HepG2 (cell line): ENCODE results near the gene LHPP. TPM values are rescaled to one million over a fixed set of nuclear protein-coding genes. Genes with fewer than 3 reads are reported as not detected.

Experiments used
- ATAC-seq: fragments of 200-7000 bp; cut with Tn5 transposase; 3 replicates; pipeline ENCODE4 v1.9.1; 2020; ENCODE audit warnings: mild to moderate bottlenecking, moderate library complexity
- BruUV-seq: library from RNA; stranded (reverse); fragments of 400-500 nt; replicated peaks from 2 replicates; lab custom pipeline; 2021; lab: Mats Ljungman, UMichigan
- CTCF ChIA-PET: fragments of 300-600 bp; formaldehyde crosslinking; extraction: SDS; loops from one replicate; lab custom pipeline; 2021; ENCODE audit warnings: low total read pairs, inconsistent platforms, low intra/inter-chr PET ratio; lab: Yijun Ruan, JAX
- POLR2A ChIA-PET: fragments of 350-600 bp; sonication (Branson Sonifier 250); formaldehyde crosslinking; loops from one replicate; lab custom pipeline; 2020; ENCODE audit warnings: antibody characterized with exemption, inconsistent platforms; lab: Yijun Ruan, JAX
- DNase-seq: peaks from one replicate; pipeline ENCODE4 v3.0.0-alpha.2; 2015; ENCODE audit warnings: low spot score
- FAIRE-seq: peaks from 3 replicates; lab custom pipeline; 2011; peaks lifted over from hg19 to GRCh38; lab: Jason Lieb, UNC
- H2AFZ ChIP-seq: one replicate; pipeline ENCODE4 v1.6.1; 2011; ENCODE audit warnings: low read length, inconsistent platforms
- H3K27ac ChIP-seq: fragments of 300-600 bp; 3 replicates; pipeline ENCODE4 v1.8.0; 2011; ENCODE audit warnings: mixed run types, mild to moderate bottlenecking, mixed read lengths, low read length, inconsistent platforms; ENCODE audit not compliant: insufficient read depth; ENCODE audit errors: extremely low read length
- H3K27me3 ChIP-seq, 2 experiments: fragments of 200-600 bp in 1 of 2; 2 replicates in 1 of 2; 3 replicates in 1 of 2; pipeline versions ENCODE4 v1.6.0 to v1.8.0; 2011; ENCODE audit warnings: low read length in 2 of 2, mild to moderate bottlenecking in 2 of 2, moderate library complexity in 2 of 2, inconsistent platforms in 1 of 2; ENCODE audit not compliant: insufficient read depth in 2 of 2, control insufficient read depth in 1 of 2
- H3K36me3 ChIP-seq, 2 experiments: fragments of 200-600 bp in 1 of 2; replicated peaks in 1 of 2; 2 replicates in 1 of 2; 3 replicates in 1 of 2; pipeline versions ENCODE4 v1.5.1 to v1.8.0; 2011; ENCODE audit warnings: low read length in 2 of 2, inconsistent platforms in 1 of 2; ENCODE audit not compliant: insufficient read depth in 2 of 2, control insufficient read depth in 1 of 2
- H3K4me1 ChIP-seq: 2 replicates; pipeline ENCODE4 v1.5.1; 2012; ENCODE audit warnings: low read length, inconsistent platforms; ENCODE audit not compliant: insufficient read depth
- H3K4me2 ChIP-seq: 2 replicates; pipeline ENCODE4 v1.6.0; 2011; ENCODE audit warnings: low read depth, low read length, inconsistent platforms
- H3K4me3 ChIP-seq, 3 experiments: fragments of 200-600 bp in 1 of 3; sonication (generic), shearing (Covaris generic) in 1 of 3; replicated peaks in 1 of 3; 2 replicates each; pipeline ENCODE4 v1.5.1; 2011 to 2016; ENCODE audit warnings: low read length in 3 of 3, inconsistent platforms in 2 of 3, low read depth in 2 of 3, mild to moderate bottlenecking in 2 of 3, control low read depth in 1 of 3, mixed read lengths in 1 of 3; ENCODE audit not compliant: insufficient read depth in 1 of 3
- H3K79me2 ChIP-seq: one replicate; pipeline ENCODE4 v1.6.1; 2011; ENCODE audit warnings: low read length, inconsistent platforms; ENCODE audit not compliant: insufficient read depth
- H3K9ac ChIP-seq: 2 replicates; pipeline ENCODE4 v1.6.0; 2011; ENCODE audit warnings: mild to moderate bottlenecking, low read depth, low read length, inconsistent platforms; ENCODE audit not compliant: insufficient read depth
- H3K9me3 ChIP-seq: 2 replicates; pipeline ENCODE4 v1.5.1; 2012; ENCODE audit warnings: mild to moderate bottlenecking, low read length
- H4K20me1 ChIP-seq: 2 replicates; pipeline ENCODE4 v1.6.0; 2011; ENCODE audit warnings: inconsistent platforms, mild to moderate bottlenecking, low read length, moderate library complexity; ENCODE audit not compliant: insufficient read depth
- GPN1 ChIP-seq: sonication (generic); formaldehyde crosslinking; IDR thresholded peaks from 2 replicates; pipeline ENCODE4 v1.5.1; 2020; ENCODE audit warnings: missing genetic modification reagents, borderline replicate concordance
- SNAI1 ChIP-seq: sonication (generic); formaldehyde crosslinking; IDR thresholded peaks from 2 replicates; pipeline ENCODE4 v1.5.0; 2020; ENCODE audit warnings: mild to moderate bottlenecking, missing genetic modification reagents, borderline replicate concordance
- ZNF205 ChIP-seq: IDR thresholded peaks from 2 replicates; pipeline ENCODE4 v1.6.1; 2018; ENCODE audit warnings: missing biosample characterization, missing genetic modification reagents
- ZNF777 ChIP-seq: sonication (generic); formaldehyde crosslinking; IDR thresholded peaks from 2 replicates; pipeline ENCODE4 v1.4.0; 2020; ENCODE audit warnings: missing genetic modification reagents
- ZNF879 ChIP-seq: sonication (generic); formaldehyde crosslinking; IDR thresholded peaks from 2 replicates; pipeline ENCODE4 v1.8.1; 2023; ENCODE audit warnings: missing genetic modification reagents
- WGBS: methylation state at CpG from one replicate; pipeline ENCODE4 v1.1.6; 2017; ENCODE audit warnings: low lambda C conversion rate; 5-methylcytosine and 5-hydroxymethylcytosine counted together
- in situ Hi-C: cut with HindIII; loops from 2 replicates; pipeline ENCODE4 v1.10.0; 2017; ENCODE audit warnings: low pct_unique_long_range_greater_than_20kb; ENCODE audit not compliant: extremely low pct_ligation_motif_present
- intact Hi-C: fragments of 100-400 bp; cut with micrococcal nuclease; formaldehyde crosslinking; loops from one replicate; pipeline ENCODE4 v1.10.0; 2022; ENCODE audit not compliant: unreplicated experiment
- polyA plus RNA-seq, 8 experiments: library from polyadenylated mRNA; depleted of rRNA in 3 of 8; stranded (reverse) in 7 of 8; unstranded in 1 of 8; fragments of >200 nt; fragmentation: Illumina TruSeq in 4 of 8; extraction: Trizol in 4 of 8; gene quantifications; 2 replicates each; pipeline versions ENCODE4 v1.2.1 to v1.2.3, GENCODE V29; 2011 to 2016; ENCODE audit warnings: low read depth in 4 of 8, missing spikeins in 1 of 8, mixed read lengths in 1 of 8; ENCODE audit not compliant: insufficient read depth in 1 of 8
- total RNA-seq, 5 experiments: library from RNA; depleted of rRNA; stranded (reverse); fragments of >200 nt; fragmentation: Illumina TruSeq; extraction: Trizol; gene quantifications; 2 replicates each; pipeline ENCODE4 v1.2.3, GENCODE V29; 2016; ENCODE audit warnings: low read depth in 1 of 5
- TF ChIP-seq, protein P1 (sequence below): IDR thresholded peaks from 2 replicates; pipeline ENCODE4 v1.6.1; 2012; ENCODE audit warnings: inconsistent platforms
- TF ChIP-seq, protein P2 (sequence below): sonication (generic); formaldehyde crosslinking; IDR thresholded peaks from 2 replicates; pipeline ENCODE4 v1.4.0; 2020; ENCODE audit warnings: missing genetic modification reagents
- TF ChIP-seq, protein P3 (sequence below): sonication (generic); formaldehyde crosslinking; conservative IDR thresholded peaks from 2 replicates; pipeline ENCODE4 v1.8.0; 2022; ENCODE audit warnings: missing genetic modification reagents
- TF ChIP-seq, protein P4 (sequence below): IDR thresholded peaks from 2 replicates; pipeline ENCODE4 v1.6.1; 2016; ENCODE audit warnings: low read depth, borderline replicate concordance

Gene LHPP
- total and polyA plus RNA-seq, 2 of the 13 experiments (the other 11 are each of a cell fraction or from before 2014, with no cell fraction given): 5.2 to 13.1 TPM

DNA sequence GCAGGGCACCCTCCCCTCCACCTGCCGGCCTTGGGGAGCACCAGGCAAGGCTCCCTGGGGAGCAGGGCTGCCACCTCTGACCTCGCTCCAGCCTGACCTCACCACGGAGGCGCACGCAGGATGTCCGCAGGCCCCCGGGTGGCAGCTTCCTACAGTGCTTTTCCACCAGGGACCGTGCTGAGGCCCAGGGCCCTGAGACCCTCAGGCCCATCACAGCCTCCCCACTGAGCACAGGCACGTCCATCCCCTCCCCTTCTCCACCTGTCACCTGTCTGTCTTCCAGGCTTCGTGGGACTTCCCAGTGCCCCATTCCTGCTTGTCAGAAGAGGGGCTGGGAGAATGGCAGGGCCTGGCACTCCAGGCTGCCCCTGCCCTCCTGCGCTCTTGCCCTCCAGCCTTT is 90.1 kb downstream of the LHPP start:
- TF ChIP-seq, protein P1, sequence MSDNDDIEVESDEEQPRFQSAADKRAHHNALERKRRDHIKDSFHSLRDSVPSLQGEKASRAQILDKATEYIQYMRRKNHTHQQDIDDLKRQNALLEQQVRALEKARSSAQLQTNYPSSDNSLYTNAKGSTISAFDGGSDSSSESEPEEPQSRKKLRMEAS: no peak
- no peak for TF ChIP-seq ZNF777
- TF ChIP-seq, protein P2, sequence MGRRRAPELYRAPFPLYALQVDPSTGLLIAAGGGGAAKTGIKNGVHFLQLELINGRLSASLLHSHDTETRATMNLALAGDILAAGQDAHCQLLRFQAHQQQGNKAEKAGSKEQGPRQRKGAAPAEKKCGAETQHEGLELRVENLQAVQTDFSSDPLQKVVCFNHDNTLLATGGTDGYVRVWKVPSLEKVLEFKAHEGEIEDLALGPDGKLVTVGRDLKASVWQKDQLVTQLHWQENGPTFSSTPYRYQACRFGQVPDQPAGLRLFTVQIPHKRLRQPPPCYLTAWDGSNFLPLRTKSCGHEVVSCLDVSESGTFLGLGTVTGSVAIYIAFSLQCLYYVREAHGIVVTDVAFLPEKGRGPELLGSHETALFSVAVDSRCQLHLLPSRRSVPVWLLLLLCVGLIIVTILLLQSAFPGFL (CRISPR knock-in tag): no peak
- TF ChIP-seq ZNF205 (CRISPR knock-in tag): no peak
- TF ChIP-seq SNAI1: no peak
- TF ChIP-seq, protein P3, sequence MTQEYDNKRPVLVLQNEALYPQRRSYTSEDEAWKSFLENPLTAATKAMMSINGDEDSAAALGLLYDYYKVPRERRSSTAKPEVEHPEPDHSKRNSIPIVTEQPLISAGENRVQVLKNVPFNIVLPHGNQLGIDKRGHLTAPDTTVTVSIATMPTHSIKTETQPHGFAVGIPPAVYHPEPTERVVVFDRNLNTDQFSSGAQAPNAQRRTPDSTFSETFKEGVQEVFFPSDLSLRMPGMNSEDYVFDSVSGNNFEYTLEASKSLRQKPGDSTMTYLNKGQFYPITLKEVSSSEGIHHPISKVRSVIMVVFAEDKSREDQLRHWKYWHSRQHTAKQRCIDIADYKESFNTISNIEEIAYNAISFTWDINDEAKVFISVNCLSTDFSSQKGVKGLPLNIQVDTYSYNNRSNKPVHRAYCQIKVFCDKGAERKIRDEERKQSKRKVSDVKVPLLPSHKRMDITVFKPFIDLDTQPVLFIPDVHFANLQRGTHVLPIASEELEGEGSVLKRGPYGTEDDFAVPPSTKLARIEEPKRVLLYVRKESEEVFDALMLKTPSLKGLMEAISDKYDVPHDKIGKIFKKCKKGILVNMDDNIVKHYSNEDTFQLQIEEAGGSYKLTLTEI (CRISPR knock-in tag): no peak
- no peak for TF ChIP-seq ZNF879 (CRISPR knock-in tag)
- TF ChIP-seq, protein P4, sequence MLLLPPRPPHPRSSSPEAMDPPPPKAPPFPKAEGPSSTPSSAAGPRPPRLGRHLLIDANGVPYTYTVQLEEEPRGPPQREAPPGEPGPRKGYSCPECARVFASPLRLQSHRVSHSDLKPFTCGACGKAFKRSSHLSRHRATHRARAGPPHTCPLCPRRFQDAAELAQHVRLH: no peak
- TF ChIP-seq GPN1 (CRISPR knock-in tag): no peak
- Histone ChIP-seq H4K20me1 (no peaks in the 10 kb centered on the region), H3K79me2 (no peaks in the 10 kb centered on the region), H3K4me3 (no peak overlapping the region), H3K9ac (no peak overlapping the region), H3K4me1 (peaks cover 37% of the 10 kb centered on the region), H3K4me2 (no peak overlapping the region), H2AFZ (no peak overlapping the region), H3K27me3 (no peaks in the 10 kb centered on the region; a peak in 1 of 5 replicates), H3K9me3 (no peaks in the 10 kb centered on the region), H3K36me3 (no peaks in the 10 kb centered on the region), H3K27ac (no peak overlapping the region)
- 94% methylated on average over 3 of the region's 11 CpGs for WGBS
- POLR2A ChIA-PET: no interaction called here
- CTCF ChIA-PET: no interaction called here
- FAIRE-seq (no peak), ATAC-seq (no peak), DNase-seq (no peak)
- in situ Hi-C loops (no loop called here), intact Hi-C loops (no loop called here)
- BruUV-seq: no TSS peak
